ENCODE measurements around the gene HMGB2.

HMGB2 gene

GRCh38 chr4:173284463-173284862 is 49.7 kb downstream of the HMGB2 start:
- no peak for DNase-seq

- DNase-seq: no peak
These were observed 51.5 kb downstream of the HMGB2 start for GRCh38 chr4:173282626-173283025.

GRCh38 chr4:173282256-173282562 is 51.9 kb downstream of the HMGB2 start:
- no peak for DNase-seq

GRCh38 chr4:173281406-173282255 is 52.5 kb downstream of the HMGB2 start:
- DNase-seq: no peak

Data from GOT3 (cell line).